Measurements from ENCODE around the gene PURA.

Gene PURA

GRCh38 chr5:140113699-140114263 lies at the start of gene PURA:
PURA (plus strand) TSS chr5:140114109; CDS start chr5:140114182, 73 bp downstream.
- DNase-seq (ENCODE audit: low read depth in 2 of 2, low spot score in 1 of 2): peak; percentile 95

GRCh38 chr5:140072812-140073211 lies 41.1 kb upstream of the PURA start:
- no peak for DNase-seq (ENCODE audit: low read depth in 2 of 2, low spot score in 1 of 2)

- DNase-seq (ENCODE audit: low read depth in 2 of 2, low spot score in 1 of 2): no peak
Measured at GRCh38 chr5:140073296-140073695, 40.6 kb upstream of the PURA start.

- DNase-seq (ENCODE audit: low read depth in 2 of 2, low spot score in 1 of 2): no peak
Measured at GRCh38 chr5:140075371-140075770, 38.5 kb upstream of the PURA start.

GRCh38 chr5:140076142-140076541 lies 37.8 kb upstream of the PURA start:
- DNase-seq (ENCODE audit: low read depth in 2 of 2, low spot score in 1 of 2): no peak

- no peak for DNase-seq (ENCODE audit: low read depth in 2 of 2, low spot score in 1 of 2)
Measured at GRCh38 chr5:140076788-140077187, 37.1 kb upstream of the PURA start.

GRCh38 chr5:140083120-140083519 lies 30.8 kb upstream of the PURA start:
- no peak for DNase-seq (ENCODE audit: low read depth in 2 of 2, low spot score in 1 of 2)

GRCh38 chr5:140083650-140084049 lies 30.3 kb upstream of the PURA start:
- no peak for DNase-seq (ENCODE audit: low read depth in 2 of 2, low spot score in 1 of 2)

GRCh38 chr5:140084541-140084940 lies 29.4 kb upstream of the PURA start:
- no peak for DNase-seq (ENCODE audit: low read depth in 2 of 2, low spot score in 1 of 2)

GRCh38 chr5:140090251-140090650 lies 23.7 kb upstream of the PURA start:
- DNase-seq (ENCODE audit: low read depth in 2 of 2, low spot score in 1 of 2): no peak

GRCh38 chr5:140093179-140093578 lies 20.7 kb upstream of the PURA start:
- no peak for DNase-seq (ENCODE audit: low read depth in 2 of 2, low spot score in 1 of 2)

- no peak for DNase-seq (ENCODE audit: low read depth in 2 of 2, low spot score in 1 of 2)
Measured at GRCh38 chr5:140093866-140094265, 20.0 kb upstream of the PURA start.

- DNase-seq (ENCODE audit: low read depth in 2 of 2, low spot score in 1 of 2): no peak
Measured at GRCh38 chr5:140094889-140095288, 19.0 kb upstream of the PURA start.

- no peak for DNase-seq (ENCODE audit: low read depth in 2 of 2, low spot score in 1 of 2)
Measured at GRCh38 chr5:140101179-140101578, 12.7 kb upstream of the PURA start.

- DNase-seq (ENCODE audit: low read depth in 2 of 2, low spot score in 1 of 2): no peak
Measured at GRCh38 chr5:140103154-140103553, 10.8 kb upstream of the PURA start.

- DNase-seq (ENCODE audit: low read depth in 2 of 2, low spot score in 1 of 2): no peak
Measured at GRCh38 chr5:140104100-140104499, 9.8 kb upstream of the PURA start.

- DNase-seq (ENCODE audit: low read depth in 2 of 2, low spot score in 1 of 2): no peak
Measured at GRCh38 chr5:140106101-140106500, 7.8 kb upstream of the PURA start.

- no peak for DNase-seq (ENCODE audit: low read depth in 2 of 2, low spot score in 1 of 2)
Measured at GRCh38 chr5:140106805-140107311, 7.1 kb upstream of the PURA start.

- DNase-seq (ENCODE audit: low read depth in 2 of 2, low spot score in 1 of 2): peak; percentile 81 to 85
Measured at GRCh38 chr5:140107312-140108092, 6.4 kb upstream of the PURA start.

- DNase-seq (ENCODE audit: low read depth in 2 of 2, low spot score in 1 of 2): no peak
Measured at GRCh38 chr5:140108093-140109017, 5.6 kb upstream of the PURA start.

GRCh38 chr5:140109018-140109758 lies 4.7 kb upstream of the PURA start:
- DNase-seq (ENCODE audit: low read depth in 2 of 2, low spot score in 1 of 2): no peak
